HCT116 (cell line): Measurements from ENCODE around the gene CCDC88C. TPM values are rescaled to one million over a fixed set of nuclear protein-coding genes. Genes with fewer than 3 reads are reported as not detected.

Experiments used
- ATAC-seq: fragments of 200-7000 bp; cut with Tn5 transposase; 2 replicates; pipeline ENCODE4 v1.9.1; 2020; ENCODE audit warnings: mild to moderate bottlenecking, moderate library complexity
- BruUV-seq: library from RNA; stranded (reverse); fragments of 400-500 nt; replicated peaks from 2 replicates; lab custom pipeline; 2021; lab: Mats Ljungman, UMichigan
- CTCF ChIA-PET: fragments of 300-600 bp; sonication (Branson Sonifier 250); formaldehyde crosslinking; loops from one replicate; lab custom pipeline; 2021; ENCODE audit warnings: antibody characterized with exemption; lab: Charles Lee
- POLR2A ChIA-PET: fragments of 300-600, 350-600 bp; sonication (Branson Sonifier 250); formaldehyde crosslinking; loops from one replicate; lab custom pipeline; 2021; ENCODE audit warnings: antibody characterized with exemption; lab: Charles Lee
- RAD21 ChIA-PET, 2 experiments: fragments of 300-600 bp; sonication (Branson Sonifier 250); formaldehyde crosslinking; loops; one replicate each; lab custom pipeline; 2023; ENCODE audit warnings: low total read pairs in 2 of 2; ENCODE audit not compliant: uncharacterized antibody in 2 of 2, unreplicated experiment in 2 of 2, low non-redundant PET in 1 of 2; lab: Charles Lee
- DNase-seq: peaks from one replicate; pipeline ENCODE4 v3.0.0-alpha.2; 2010; ENCODE audit warnings: low read depth, low spot score
- H2AFZ ChIP-seq: fragments of 200-600 bp; shearing (Covaris generic), sonication (generic); 2 replicates; pipeline ENCODE4 v1.6.1; 2017; ENCODE audit warnings: low read depth, mixed run types, mixed read lengths, antibody characterized with exemption, low read length; ENCODE audit not compliant: poor library complexity, severe bottlenecking
- H3K27ac ChIP-seq: 2 replicates; pipeline ENCODE4 v1.5.1; 2012; ENCODE audit warnings: low read depth, low read length
- H3K27me3 ChIP-seq: fragments of 200-600 bp; sonication (generic); 2 replicates; pipeline ENCODE4 v1.6.1; 2016; ENCODE audit warnings: mixed run types, low read length, mixed read lengths; ENCODE audit not compliant: insufficient read depth
- H3K36me3 ChIP-seq, 2 experiments: fragments of 200-500 bp in 1 of 2; fragments of 200-600 bp in 1 of 2; sonication (Bioruptor generic) in 1 of 2; sonication (generic) in 1 of 2; 2 replicates each; pipeline versions ENCODE4 v1.5.1 to v1.6.1; 2014 to 2016; ENCODE audit warnings: low read length in 2 of 2, inconsistent platforms in 1 of 2, mixed read lengths in 1 of 2, mixed run types in 1 of 2; ENCODE audit not compliant: insufficient read depth in 2 of 2, control insufficient read depth in 1 of 2
- H3K4me1 ChIP-seq, 2 experiments: fragments of 200-600 bp in 1 of 2; sonication (generic) in 1 of 2; 2 replicates each; pipeline versions ENCODE4 v1.5.1 to v1.6.1; 2012 to 2017; ENCODE audit warnings: low read length in 2 of 2, inconsistent platforms in 1 of 2, mild to moderate bottlenecking in 1 of 2, mixed read lengths in 1 of 2, mixed run types in 1 of 2, moderate library complexity in 1 of 2; ENCODE audit not compliant: insufficient read depth in 2 of 2, control insufficient read depth in 1 of 2
- H3K4me2 ChIP-seq: fragments of 200-600 bp; sonication (generic); 2 replicates; pipeline ENCODE4 v1.6.1; 2017; ENCODE audit warnings: mixed run types, low read length, mixed read lengths
- H3K4me3 ChIP-seq, 2 experiments: fragments of 200-600 bp in 1 of 2; sonication (generic) in 1 of 2; replicated peaks in 1 of 2; 2 replicates each; pipeline ENCODE4 v1.5.1; 2011 to 2016; ENCODE audit warnings: low read length in 2 of 2, control low read depth in 1 of 2, low read depth in 1 of 2, mild to moderate bottlenecking in 1 of 2, mixed read lengths in 1 of 2, mixed run types in 1 of 2
- H3K79me2 ChIP-seq: fragments of 200-600 bp; sonication (generic); 2 replicates; pipeline ENCODE4 v1.6.1; 2017; ENCODE audit warnings: mild to moderate bottlenecking, mixed run types, low read length, moderate library complexity, mixed read lengths; ENCODE audit not compliant: insufficient read depth
- H3K9ac ChIP-seq: fragments of 200-600 bp; sonication (generic); 2 replicates; pipeline ENCODE4 v1.6.1; 2016; ENCODE audit warnings: low read length, mixed read lengths
- H3K9me2 ChIP-seq: fragments of 200-600 bp; sonication (generic), shearing (Covaris generic); 2 replicates; pipeline ENCODE4 v1.6.1; 2017; ENCODE audit warnings: mixed run types, mild to moderate bottlenecking, moderate library complexity; ENCODE audit not compliant: insufficient read depth
- H3K9me3 ChIP-seq, 2 experiments: fragments of 200-500 bp in 1 of 2; fragments of 200-600 bp in 1 of 2; sonication (Bioruptor generic) in 1 of 2; sonication (generic) in 1 of 2; 2 replicates each; pipeline ENCODE4 v1.6.1; 2014 to 2017; ENCODE audit warnings: low read length in 2 of 2, mixed read lengths in 2 of 2, inconsistent platforms in 1 of 2, low read depth in 1 of 2, mild to moderate bottlenecking in 1 of 2, mixed run types in 1 of 2, moderate library complexity in 1 of 2; ENCODE audit not compliant: control insufficient read depth in 1 of 2, insufficient read depth in 1 of 2
- H4K20me1 ChIP-seq: fragments of 200-600 bp; sonication (generic), shearing (Covaris generic); 2 replicates; pipeline ENCODE4 v1.6.1; 2017; ENCODE audit warnings: mixed run types, mild to moderate bottlenecking, moderate library complexity; ENCODE audit not compliant: insufficient read depth
- ATF3 ChIP-seq: IDR thresholded peaks from 2 replicates; pipeline ENCODE4 v1.6.1; 2012
- CTCF ChIP-seq, 3 experiments: fragments of 200-600 bp in 1 of 3; sonication (generic) in 1 of 3; IDR thresholded peaks in 2 of 3; conservative IDR thresholded peaks in 1 of 3; 2 replicates each; pipeline ENCODE4 v1.5.1; 2012 to 2017; ENCODE audit warnings: low read depth in 2 of 3, low read length in 2 of 3, antibody characterized with exemption in 1 of 3, borderline replicate concordance in 1 of 3, control low read depth in 1 of 3, mild to moderate bottlenecking in 1 of 3, mixed read lengths in 1 of 3, mixed run types in 1 of 3, moderate library complexity in 1 of 3; ENCODE audit not compliant: insufficient read depth in 1 of 3
- ELF1 ChIP-seq: IDR thresholded peaks from 2 replicates; pipeline ENCODE4 v1.6.1; 2012; ENCODE audit warnings: low read depth, borderline replicate concordance
- EZH2 ChIP-seq: fragments of 200-600 bp; sonication (generic); IDR thresholded peaks from 2 replicates; pipeline ENCODE4 v1.6.1; 2017; ENCODE audit warnings: antibody characterized with exemption, mixed run types
- EZH2phosphoT487 ChIP-seq: fragments of 200-600 bp; IDR thresholded peaks from 2 replicates; pipeline ENCODE4 v1.6.1; 2018; ENCODE audit warnings: antibody characterized with exemption, borderline replicate concordance
- FOSL1 ChIP-seq: IDR thresholded peaks from 2 replicates; pipeline ENCODE4 v1.6.1; 2012; ENCODE audit warnings: low read depth
- JUND ChIP-seq: IDR thresholded peaks from 2 replicates; pipeline ENCODE4 v1.6.1; 2012
- MAX ChIP-seq: IDR thresholded peaks from 2 replicates; pipeline ENCODE4 v1.6.1; 2012
- POLR2A ChIP-seq: IDR thresholded peaks from 2 replicates; pipeline ENCODE4 v1.7.0; 2011; ENCODE audit warnings: borderline replicate concordance; ENCODE audit not compliant: insufficient read depth, insufficient read length; ENCODE audit errors: extremely low read depth
- POLR2AphosphoS5 ChIP-seq: IDR thresholded peaks from 2 replicates; pipeline ENCODE4 v1.6.1; 2011; ENCODE audit warnings: mild to moderate bottlenecking, low read depth, low read length, moderate library complexity
- REST ChIP-seq: IDR thresholded peaks from 2 replicates; pipeline ENCODE4 v1.6.1; 2012; ENCODE audit warnings: low read depth
- SIN3A ChIP-seq: IDR thresholded peaks from 2 replicates; pipeline ENCODE4 v1.6.1; 2012; ENCODE audit warnings: low read depth
- SP1 ChIP-seq: IDR thresholded peaks from 2 replicates; pipeline ENCODE4 v1.6.1; 2012; ENCODE audit warnings: low read depth
- TCF7L2 ChIP-seq: IDR thresholded peaks from 2 replicates; pipeline ENCODE4 v1.7.0; 2011; ENCODE audit warnings: borderline replicate concordance, inconsistent platforms; ENCODE audit not compliant: insufficient read depth, insufficient read length; ENCODE audit errors: extremely low read depth
- YY1 ChIP-seq: IDR thresholded peaks from 2 replicates; pipeline ENCODE4 v1.6.1; 2011; ENCODE audit warnings: low read length, low read depth, moderate library complexity, mild to moderate bottlenecking; ENCODE audit not compliant: insufficient replicate concordance; ENCODE audit errors: extremely low read depth
- ZBTB33 ChIP-seq: IDR thresholded peaks from 2 replicates; pipeline ENCODE4 v1.6.1; 2011; ENCODE audit warnings: mild to moderate bottlenecking, low read length, moderate library complexity; ENCODE audit not compliant: insufficient replicate concordance; ENCODE audit errors: extremely low read depth
- ZFX ChIP-seq: fragments of 450-650 bp; IDR thresholded peaks from 2 replicates; pipeline ENCODE4 v1.6.1; 2017
- ZNF274 ChIP-seq: fragments of 200-500 bp; sonication (Bioruptor generic); IDR thresholded peaks from 2 replicates; pipeline ENCODE4 v1.6.1; 2014; ENCODE audit warnings: mild to moderate bottlenecking, low read depth, low read length, inconsistent platforms
- intact Hi-C: fragments of 100-400 bp; cut with micrococcal nuclease; formaldehyde crosslinking; loops from 2 replicates; pipeline ENCODE4 v1.10.0; 2022
- total RNA-seq: library from RNA; stranded (reverse); gene quantifications from one replicate; pipeline ENCODE4 v1.2.1, GENCODE V29; 2021; ENCODE audit not compliant: unreplicated experiment

CCDC88C gene
- total RNA-seq, 1 experiment from 2014 or later, result 20.8 TPM

- ChIA-PET RAD21 (no interaction called here), POLR2A (no interaction called here), CTCF (no interaction called here)
- H3K4me2 ChIP-seq, result no peak overlapping the region
- no peaks in the 10 kb centered on the region for H3K9me2 ChIP-seq
- H4K20me1 ChIP-seq, result no peaks in the 10 kb centered on the region
- H3K4me3 ChIP-seq, result no peak overlapping the region
- no TSS peak for BruUV-seq
- no peak overlapping the region for H3K9ac ChIP-seq
- no peak for TF ChIP-seq POLR2A
- no peak for TF ChIP-seq ELF1
- no peak for TF ChIP-seq JUND
- no peak for TF ChIP-seq TCF7L2
- no peak for TF ChIP-seq ZBTB33
- TF ChIP-seq REST, result no peak
- TF ChIP-seq ZFX, result no peak
- no peak for TF ChIP-seq MAX
- no peak for TF ChIP-seq CTCF (IDR thresholded peaks at IDR 0.05 in 2 of 3, conservative IDR thresholded peaks at IDR 0.05 in 1 of 3; ENCODE audit: borderline replicate concordance in 1 of 3, insufficient read depth in 1 of 3, low read depth in 2 of 3, low read length in 2 of 3)
- no peak for TF ChIP-seq SP1
- no peak for TF ChIP-seq EZH2
- TF ChIP-seq ATF3, result no peak
- no peak for TF ChIP-seq YY1
- no peak for TF ChIP-seq FOSL1
- TF ChIP-seq POLR2AphosphoS5, result no peak
- no peak for TF ChIP-seq EZH2phosphoT487
- no peak for TF ChIP-seq SIN3A
- no peak for TF ChIP-seq ZNF274
- H3K4me1 ChIP-seq, result no peaks in the 10 kb centered on the region
- no peaks in the 10 kb centered on the region for H3K9me3 ChIP-seq
- no peak for ATAC-seq
- H3K27me3 ChIP-seq, result no peaks in the 10 kb centered on the region
- H2AFZ ChIP-seq, result no peak overlapping the region
- no peak for DNase-seq
- no peak overlapping the region for H3K27ac ChIP-seq
- H3K79me2 ChIP-seq, result no peaks in the 10 kb centered on the region
- intact Hi-C loops, result no loop called here
- no peaks in the 10 kb centered on the region for H3K36me3 ChIP-seq
Measured at GRCh38 chr14:91231446-91231845, 186.2 kb downstream of the CCDC88C start.
